ENCODE data around the gene ARHGEF28. TPM values are rescaled to one million over a fixed set of nuclear protein-coding genes. Genes with fewer than 3 reads are reported as not detected.

The ARHGEF28 gene
- total RNA-seq, 4 donors from 2014 or later, result 16.9 to 29.7 (median 25.7) TPM

GRCh38 chr5:73605223-73606087 is 20.5 kb upstream of the ARHGEF28 start:
- Histone ChIP-seq H3K9me3 (peaks cover 0 to 6% (median 0%) of the 10 kb centered on the region in 3 donors), H3K36me3 (no peaks in the 10 kb centered on the region), H3K27me3 (no peaks in the 10 kb centered on the region), H3K4me1 (no peaks in the 10 kb centered on the region), H3K4me3 (no peak overlapping the region), H3K27ac (no peak overlapping the region)
- TF ChIP-seq POLR2AphosphoS5 (IDR thresholded peaks at IDR 0.05) (no peak), CTCF (IDR thresholded peaks at IDR 0.05) (no peak), POLR2A (IDR thresholded peaks at IDR 0.05) (no peak), EP300 (IDR thresholded peaks at IDR 0.05) (no peak)
- WGBS, 2 donors (ENCODE audit: low coverage in 1 of 2), result 70 to 87% methylated on average over 6 to 8 of the region's 8 CpGs
- ATAC-seq, result no peak

GRCh38 chr5:73606206-73606753 is 19.7 kb upstream of the ARHGEF28 start:
- H3K9me3 ChIP-seq, result peaks cover 0 to 6% (median 0%) of the 10 kb centered on the region in 3 donors
- no peak for ATAC-seq
- no peak overlapping the region for H3K27ac ChIP-seq
- H3K4me1 ChIP-seq, result no peaks in the 10 kb centered on the region
- no peak overlapping the region for H3K4me3 ChIP-seq
- TF ChIP-seq CTCF (IDR thresholded peaks at IDR 0.05) (no peak), POLR2A (IDR thresholded peaks at IDR 0.05) (no peak), EP300 (IDR thresholded peaks at IDR 0.05) (no peak), POLR2AphosphoS5 (IDR thresholded peaks at IDR 0.05) (no peak)
- no peaks in the 10 kb centered on the region for H3K27me3 ChIP-seq
- 28 to 61% methylated on average over 2 to 3 of the region's 3 CpGs for WGBS, 2 donors (ENCODE audit: low coverage in 1 of 2)
- H3K36me3 ChIP-seq, result no peaks in the 10 kb centered on the region

- ATAC-seq, result no peak
- peaks cover 0 to under 1% (median 0%) of the 10 kb centered on the region in 3 donors for H3K9me3 ChIP-seq
- no peaks in the 10 kb centered on the region for H3K36me3 ChIP-seq
- H3K4me1 ChIP-seq, result no peaks in the 10 kb centered on the region
- no peak overlapping the region for H3K27ac ChIP-seq
- TF ChIP-seq CTCF (IDR thresholded peaks at IDR 0.05) (no peak), EP300 (IDR thresholded peaks at IDR 0.05) (no peak), POLR2A (IDR thresholded peaks at IDR 0.05) (no peak), POLR2AphosphoS5 (IDR thresholded peaks at IDR 0.05) (no peak)
- H3K27me3 ChIP-seq, result no peaks in the 10 kb centered on the region
- H3K4me3 ChIP-seq, result no peak overlapping the region
These were observed 18.8 kb upstream of the ARHGEF28 start for GRCh38 chr5:73607228-73607627.

GRCh38 chr5:73612799-73613198 is 13.2 kb upstream of the ARHGEF28 start:
- 31 to 33% methylated on average over 3 of the region's 3 CpGs for WGBS, 2 donors (ENCODE audit: low coverage in 1 of 2)
- no peak overlapping the region for H3K27ac ChIP-seq
- TF ChIP-seq EP300 (IDR thresholded peaks at IDR 0.05) (no peak), CTCF (IDR thresholded peaks at IDR 0.05) (no peak), POLR2AphosphoS5 (IDR thresholded peaks at IDR 0.05) (no peak), POLR2A (IDR thresholded peaks at IDR 0.05) (no peak)
- no peak overlapping the region for H3K4me3 ChIP-seq
- no peak for ATAC-seq
- no peaks in the 10 kb centered on the region for H3K27me3 ChIP-seq
- no peaks in the 10 kb centered on the region for H3K36me3 ChIP-seq
- H3K4me1 ChIP-seq, result peaks cover 0 to 5% (median 0%) of the 10 kb centered on the region in 3 donors
- H3K9me3 ChIP-seq, result no peaks in the 10 kb centered on the region

- no peak for TF ChIP-seq POLR2AphosphoS5 (IDR thresholded peaks at IDR 0.05)
- TF ChIP-seq POLR2A (IDR thresholded peaks at IDR 0.05), result no peak
- no peak for TF ChIP-seq EP300 (IDR thresholded peaks at IDR 0.05)
- no peak for TF ChIP-seq CTCF (IDR thresholded peaks at IDR 0.05)
- H3K4me3 ChIP-seq, result no peak overlapping the region
- 78 to 90% methylated on average over 2 of the region's 2 CpGs for WGBS, 2 donors (ENCODE audit: low coverage in 1 of 2)
- no peaks in the 10 kb centered on the region for H3K36me3 ChIP-seq
- no peak overlapping the region for H3K27ac ChIP-seq
- ATAC-seq, result no peak
- peaks cover 0 to 5% (median 0%) of the 10 kb centered on the region in 3 donors for H3K4me1 ChIP-seq
- H3K27me3 ChIP-seq, result no peaks in the 10 kb centered on the region
- no peaks in the 10 kb centered on the region for H3K9me3 ChIP-seq
These were observed 10.9 kb upstream of the ARHGEF28 start for GRCh38 chr5:73615085-73615484.
